Gastroesophageal sphincter (tissue), 4 donors: Measurements from ENCODE around the gene RERE. TPM values are rescaled to one million over a fixed set of nuclear protein-coding genes. Genes with fewer than 3 reads are reported as not detected.
A peak's percentile ranks its signal among the peaks of the same experiment; 100 is the strongest.

Source experiments
- ATAC-seq: fragments of 150-250 bp; one replicate; pipeline ENCODE4 v1.9.1; 2016; ENCODE audit warnings: mild to moderate bottlenecking, moderate library complexity
- H3K27ac ChIP-seq, 4 donors: fragments of 200-600 bp; sonication (generic) in 3 of 4; 1 replicate in 3 of 4; 2 replicates in 1 of 4; pipeline ENCODE4 v1.5.1; 2016 to 2019
- H3K27me3 ChIP-seq: fragments of 200-600 bp; sonication (generic); one replicate; pipeline ENCODE4 v1.5.1; 2019
- H3K36me3 ChIP-seq, 2 donors: fragments of 200-600 bp; sonication (generic); one replicate each; pipeline ENCODE4 v1.5.1; 2019; ENCODE audit warnings: control low read depth in 1 of 2
- H3K4me1 ChIP-seq, 3 donors: fragments of 200-600 bp; sonication (generic); 1 replicate in 2 of 3; 2 replicates in 1 of 3; pipeline ENCODE4 v1.5.1; 2016 to 2019; ENCODE audit warnings: control low read depth in 2 of 3
- H3K4me3 ChIP-seq, 2 donors: fragments of 200-600 bp; sonication (generic); one replicate each; pipeline ENCODE4 v1.5.1; 2019; ENCODE audit warnings: mild to moderate bottlenecking in 1 of 2, moderate library complexity in 1 of 2
- H3K9me3 ChIP-seq, 3 donors: fragments of 200-600 bp; sonication (generic); one replicate each; pipeline ENCODE4 v1.5.1; 2017 to 2019; ENCODE audit warnings: control low read depth in 2 of 3
- CTCF ChIP-seq, 4 experiments: fragments of 200-600 bp in 2 of 4; fragments of 450-650 bp in 2 of 4; sonication (generic) in 1 of 4; IDR thresholded peaks; one replicate each; pipeline ENCODE4 v1.5.1; 2017 to 2019; ENCODE audit warnings: antibody characterized with exemption in 4 of 4, mild to moderate bottlenecking in 2 of 4, moderate library complexity in 2 of 4
- EP300 ChIP-seq: sonication (generic); formaldehyde crosslinking; IDR thresholded peaks from one replicate; pipeline ENCODE4 v1.6.1; 2017; ENCODE audit warnings: antibody characterized with exemption, mild to moderate bottlenecking
- POLR2A ChIP-seq, 2 donors: fragments of 450-650 bp; IDR thresholded peaks; one replicate each; pipeline ENCODE4 v1.6.1; 2017; ENCODE audit warnings: antibody characterized with exemption in 2 of 2, mild to moderate bottlenecking in 2 of 2, moderate library complexity in 1 of 2
- POLR2AphosphoS5 ChIP-seq: sonication (generic); formaldehyde crosslinking; IDR thresholded peaks from one replicate; pipeline ENCODE4 v1.6.1; 2017; ENCODE audit warnings: antibody characterized with exemption
- WGBS, 2 donors: methylation state at CpG; one replicate each; pipeline ENCODE4 v1.1.5; 2018; ENCODE audit warnings: low coverage in 1 of 2; 5-methylcytosine and 5-hydroxymethylcytosine counted together
- small RNA-seq, 4 donors: library from RNA; depleted of rRNA; stranded (forward); fragments of <200 nt; gene quantifications; one replicate each; pipeline ENCODE3, GENCODE V24; 2016
- total RNA-seq, 4 donors: library from RNA; depleted of rRNA; stranded (reverse); fragments of >200 nt; gene quantifications; one replicate each; pipeline ENCODE4 v1.1.0, GENCODE V29; 2016

RERE gene
- total RNA-seq, 4 donors from 2014 or later = 112 to 212 (median 139) TPM

DNA sequence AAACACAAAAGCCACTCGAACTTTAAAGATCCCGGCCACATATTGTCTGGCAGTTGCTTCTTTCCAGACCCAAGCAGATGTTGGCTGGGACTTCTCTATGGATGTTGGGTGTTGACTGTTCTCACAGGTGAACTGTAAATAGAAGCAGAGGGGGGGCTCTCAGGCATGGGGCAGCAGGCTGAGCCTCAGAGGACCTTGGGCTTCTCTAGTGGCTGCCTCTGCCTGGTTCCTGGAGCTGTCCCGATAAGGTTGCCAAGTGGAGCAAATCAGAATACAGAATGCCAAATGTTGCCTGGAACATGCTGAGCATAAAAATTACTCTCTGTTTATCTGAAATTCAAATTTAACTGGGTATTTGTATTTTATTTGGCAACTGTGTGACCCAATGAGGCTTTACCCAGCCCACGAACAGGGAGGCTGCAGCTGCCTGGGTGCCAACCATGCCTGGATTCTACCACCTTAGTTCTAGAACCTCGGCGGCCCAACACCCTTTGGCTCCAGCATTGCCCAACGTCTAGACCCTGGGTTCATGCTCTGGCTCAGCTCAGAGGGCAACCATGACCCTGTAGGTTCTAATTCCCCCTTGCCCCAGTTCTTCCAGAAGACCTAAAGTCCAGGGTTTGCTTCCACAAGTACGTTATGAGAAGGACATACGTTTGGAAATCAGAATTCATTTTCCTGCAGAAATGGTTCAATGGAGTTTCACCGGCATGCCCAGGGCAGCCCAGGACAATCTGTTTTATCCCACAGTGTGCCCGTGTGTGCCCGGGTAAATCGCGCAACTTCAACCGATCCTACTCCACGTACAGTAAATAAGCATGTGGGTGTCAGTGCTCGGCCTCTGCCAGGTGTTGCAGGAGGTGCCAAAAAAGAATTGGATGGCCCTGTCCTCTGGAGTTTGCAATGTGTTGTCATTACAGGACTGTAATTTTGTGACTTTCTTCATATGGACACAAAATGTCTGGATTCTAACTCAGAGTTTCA, 504.9 kb downstream of the RERE start:
- Histone ChIP-seq H3K27me3 (no peaks in the 10 kb centered on the region), H3K27ac (peak overlapping the region in 3 of 4 donors; percentile 8 to 61 (median 38)), H3K4me1 (peaks cover 0 to 45% (median 10%) of the 10 kb centered on the region in 3 donors), H3K36me3 (no peaks in the 10 kb centered on the region), H3K4me3 (no peak overlapping the region), H3K9me3 (peaks cover 0 to 5% (median 0%) of the 10 kb centered on the region in 3 donors)
- ATAC-seq = no peak
- WGBS, 2 donors = 71 to 85% methylated on average over 5 to 12 of the region's 17 CpGs
- TF ChIP-seq POLR2A (IDR thresholded peaks at IDR 0.05) (no peak), POLR2AphosphoS5 (peak; percentile 47)

DNA sequence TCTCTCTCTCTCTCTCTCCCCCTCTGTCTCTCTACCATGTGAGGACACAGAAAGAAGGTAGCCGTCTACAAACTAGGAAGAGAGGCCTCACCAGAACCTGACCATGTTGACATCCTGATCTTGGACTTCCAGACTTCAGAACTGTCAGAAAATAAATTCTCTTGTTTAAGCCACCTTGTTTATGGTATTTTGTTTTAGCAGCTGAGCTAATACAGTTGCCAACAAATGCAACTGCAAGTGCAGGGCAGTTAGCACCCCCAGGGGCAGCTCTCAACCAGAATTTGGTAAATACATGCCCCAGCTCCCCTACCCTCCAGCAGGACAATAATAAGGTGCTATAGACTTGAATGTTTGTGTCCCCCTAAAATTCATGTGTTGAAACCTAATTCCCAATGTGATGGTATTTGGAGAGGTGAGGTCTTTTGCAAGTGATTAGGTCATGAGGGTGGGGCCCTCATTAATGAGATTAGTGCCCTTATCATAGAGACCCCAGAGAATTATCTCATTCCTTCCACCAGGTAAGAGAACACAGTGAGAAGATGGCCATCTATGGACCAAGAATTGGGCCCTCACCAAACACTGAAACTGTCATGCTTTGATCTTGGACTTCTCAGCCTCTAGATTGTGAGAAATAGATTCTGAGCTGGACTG, 506.2 kb downstream of the RERE start:
- Histone ChIP-seq H3K4me1 (peaks cover 0 to 39% (median 8%) of the 10 kb centered on the region in 3 donors), H3K9me3 (peaks cover 0 to 5% (median 0%) of the 10 kb centered on the region in 3 donors), H3K27ac (peak overlapping the region in 2 of 4 donors; percentile 38 to 61), H3K27me3 (no peaks in the 10 kb centered on the region), H3K4me3 (no peak overlapping the region), H3K36me3 (no peaks in the 10 kb centered on the region)
- WGBS, 2 donors = 83 to 100% methylated on average over 1 of the region's 1 CpG
- no peak for TF ChIP-seq EP300
- TF ChIP-seq CTCF (IDR thresholded peaks at IDR 0.05) = no peak
- TF ChIP-seq POLR2AphosphoS5 = no peak
- TF ChIP-seq POLR2A (IDR thresholded peaks at IDR 0.05) = no peak
- ATAC-seq = no peak

DNA sequence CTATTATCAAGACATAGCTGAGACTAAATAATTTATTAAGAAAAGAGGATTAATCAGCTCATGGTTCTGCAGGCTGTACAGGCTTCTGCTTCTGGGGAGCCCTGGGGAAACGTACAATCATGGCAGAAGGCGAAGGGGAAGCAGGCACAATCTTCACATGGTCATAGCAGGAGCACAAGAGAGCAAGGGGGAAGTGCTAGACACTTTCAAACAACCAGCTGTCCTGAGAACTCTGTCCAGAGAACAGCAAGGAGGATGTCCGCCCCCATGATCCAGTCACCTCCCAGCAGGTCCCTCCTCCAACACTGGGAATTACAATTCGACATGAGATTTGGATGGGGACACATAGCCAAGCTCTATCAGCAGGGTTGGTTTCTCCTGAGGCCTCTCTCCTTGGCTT, 509.8 kb downstream of the RERE start:
- Histone ChIP-seq H3K9me3 (peaks cover 0 to 5% (median 0%) of the 10 kb centered on the region in 3 donors), H3K4me3 (no peak overlapping the region), H3K36me3 (no peaks in the 10 kb centered on the region), H3K27ac (no peak overlapping the region), H3K4me1 (peaks cover 0 to 11% (median 0%) of the 10 kb centered on the region in 3 donors), H3K27me3 (no peaks in the 10 kb centered on the region)
- no peak for TF ChIP-seq POLR2A (IDR thresholded peaks at IDR 0.05)
- TF ChIP-seq CTCF (IDR thresholded peaks at IDR 0.05) = no peak
- TF ChIP-seq POLR2AphosphoS5 = no peak
- no peak for TF ChIP-seq EP300
- 71 to 75% methylated on average over 4 of the region's 4 CpGs for WGBS, 2 donors
- no peak for ATAC-seq

DNA sequence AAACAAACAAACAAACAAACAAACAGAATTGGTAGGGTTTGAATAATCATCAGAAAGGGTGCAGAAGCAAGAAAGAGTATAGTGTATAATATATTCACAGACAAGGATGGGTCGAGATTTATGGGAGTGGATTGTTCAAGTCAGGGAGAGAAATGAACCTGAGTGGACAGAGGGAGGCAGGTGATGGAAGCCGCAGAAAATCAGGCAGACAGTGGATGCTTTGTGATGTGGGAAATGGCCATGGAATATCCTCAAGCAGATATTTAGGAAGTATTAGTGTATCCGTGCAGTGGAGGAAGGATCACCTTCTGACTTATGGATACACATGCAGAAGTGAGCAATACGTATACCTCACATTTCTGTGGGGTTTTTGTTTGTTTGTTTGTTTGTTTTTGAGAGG, 513.6 kb downstream of the RERE start:
- TF ChIP-seq POLR2AphosphoS5 (no peak), EP300 (no peak), POLR2A (IDR thresholded peaks at IDR 0.05) (no peak), CTCF (IDR thresholded peaks at IDR 0.05) (no peak)
- Histone ChIP-seq H3K4me3 (no peak overlapping the region), H3K27me3 (no peaks in the 10 kb centered on the region), H3K4me1 (peaks cover 0 to 6% (median 0%) of the 10 kb centered on the region in 3 donors), H3K36me3 (no peaks in the 10 kb centered on the region), H3K9me3 (no peaks in the 10 kb centered on the region), H3K27ac (no peak overlapping the region)
- WGBS, 2 donors = 81 to 85% methylated on average over 3 to 4 of the region's 4 CpGs
- no peak for ATAC-seq

DNA sequence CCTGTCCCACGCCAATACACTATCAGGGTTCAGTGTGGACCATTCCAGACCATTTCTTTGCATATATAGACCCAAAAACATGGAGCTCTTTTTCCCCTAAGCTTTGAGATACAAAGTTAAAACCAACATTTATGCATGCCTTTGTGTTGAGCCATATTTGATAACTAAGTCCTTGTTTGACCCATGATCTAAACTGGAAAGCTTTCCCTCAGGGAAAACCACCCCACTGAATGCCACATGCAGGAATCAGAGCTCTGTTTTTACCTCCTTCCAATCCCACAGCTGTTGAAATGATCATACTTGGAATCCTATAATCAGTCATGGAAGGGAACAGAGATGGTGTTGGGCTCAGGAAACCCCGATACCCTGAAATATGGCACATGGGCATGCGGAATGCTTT, 514.3 kb downstream of the RERE start:
- Histone ChIP-seq H3K27me3 (no peaks in the 10 kb centered on the region), H3K4me1 (peaks cover 0 to 6% (median 0%) of the 10 kb centered on the region in 3 donors), H3K27ac (no peak overlapping the region), H3K9me3 (no peaks in the 10 kb centered on the region), H3K36me3 (no peaks in the 10 kb centered on the region), H3K4me3 (no peak overlapping the region)
- no peak for ATAC-seq
- 86 to 90% methylated on average over 1 to 3 of the region's 3 CpGs for WGBS, 2 donors
- TF ChIP-seq EP300 (no peak), POLR2AphosphoS5 (peak; percentile 18)

Small RNAs within 50 kb of the gene (small RNA-seq; reads per million reads assigned to genes)
- gene MIR6728 (0 reads per million in 4 donors), gene RF00019 (0 reads per million in 4 donors), gene RF00599 (0 reads per million in 4 donors)

Other genes starting within 250 kb of the RERE start
- 1,000 to 10,000 TPM in 1 of 4 donors, 100 to 1,000 TPM in 3; 453 to 1,066 (median 553) TPM for gene ENO1, start 61.0 kb upstream of the RERE start, total RNA-seq
- gene CA6, start 128.2 kb upstream of the RERE start, total RNA-seq = not detected
- gene SLC2A7, start 208.8 kb upstream of the RERE start, total RNA-seq = under 1 TPM in 1 of 4 donors, not detected in 3; 0.27 TPM